Effector memory CD8-positive, alpha-beta T cell (primary cell): Measurements from ENCODE around the gene MRGPRX2.

Experiments
- ATAC-seq: fragments of 150-1000 bp; cut with Tn5 transposase; replicated peaks from 2 replicates; pipeline ENCODE4 v1.10.0; 2021; ENCODE audit warnings: mild to moderate bottlenecking, moderate library complexity
- DNase-seq, 3 experiments: peaks; one replicate each; pipeline ENCODE4 v3.0.0; 2021
- H3K27ac Mint-ChIP-seq, 2 donors: one replicate each; pipeline ENCODE4 v1.8.0; 2022; ENCODE audit warnings: mild to moderate bottlenecking in 2 of 2, mixed read lengths in 2 of 2, moderate library complexity in 2 of 2
- H3K27me3 Mint-ChIP-seq, 2 donors: one replicate each; pipeline ENCODE4 v1.8.0; 2022; ENCODE audit warnings: mixed read lengths in 2 of 2
- H3K36me3 Mint-ChIP-seq: one replicate; pipeline ENCODE4 v1.8.0; 2022; ENCODE audit warnings: mild to moderate bottlenecking, moderate library complexity, mixed read lengths; ENCODE audit not compliant: insufficient read depth
- H3K4me1 Mint-ChIP-seq, 2 donors: one replicate each; pipeline ENCODE4 v1.8.0; 2022; ENCODE audit warnings: low read depth in 2 of 2, mixed read lengths in 2 of 2
- H3K4me3 Mint-ChIP-seq, 2 donors: one replicate each; pipeline ENCODE4 v1.8.0; 2022; ENCODE audit warnings: mild to moderate bottlenecking in 2 of 2, mixed read lengths in 2 of 2, moderate library complexity in 2 of 2
- H3K9me3 Mint-ChIP-seq, 2 donors: one replicate each; pipeline ENCODE4 v1.8.0; 2022; ENCODE audit warnings: mixed read lengths in 2 of 2

The MRGPRX2 gene

DNA sequence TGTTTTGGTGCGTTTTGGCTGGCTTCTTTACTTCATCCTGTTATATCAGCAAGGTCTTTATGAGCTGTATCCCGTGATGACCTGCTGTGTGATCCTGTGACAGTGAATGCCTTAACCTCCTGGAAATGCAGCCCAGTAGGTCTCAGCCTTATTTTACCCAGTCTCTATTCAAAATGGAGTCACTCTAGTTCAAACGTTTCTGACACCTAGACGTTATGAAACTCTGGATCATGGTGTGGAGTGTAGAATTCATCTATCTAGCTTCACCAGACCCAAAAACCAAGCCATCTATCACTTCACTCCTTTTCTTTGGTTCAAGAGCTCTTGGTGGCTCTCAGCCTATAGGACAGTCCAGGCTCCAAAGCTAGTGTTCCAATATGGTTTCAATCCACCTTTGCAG, 28.3 kb upstream of the MRGPRX2 start:
- peaks cover 39 to 42% of the 10 kb centered on the region in 2 donors for H3K27me3 Mint-ChIP-seq
- H3K27ac Mint-ChIP-seq = no peak overlapping the region
- no peaks in the 10 kb centered on the region for H3K9me3 Mint-ChIP-seq
- H3K4me3 Mint-ChIP-seq = no peak overlapping the region
- ATAC-seq (no peak), DNase-seq (no peak)
- H3K4me1 Mint-ChIP-seq = peaks cover 0 to 2% of the 10 kb centered on the region in 2 donors
- no peaks in the 10 kb centered on the region for H3K36me3 Mint-ChIP-seq

DNA sequence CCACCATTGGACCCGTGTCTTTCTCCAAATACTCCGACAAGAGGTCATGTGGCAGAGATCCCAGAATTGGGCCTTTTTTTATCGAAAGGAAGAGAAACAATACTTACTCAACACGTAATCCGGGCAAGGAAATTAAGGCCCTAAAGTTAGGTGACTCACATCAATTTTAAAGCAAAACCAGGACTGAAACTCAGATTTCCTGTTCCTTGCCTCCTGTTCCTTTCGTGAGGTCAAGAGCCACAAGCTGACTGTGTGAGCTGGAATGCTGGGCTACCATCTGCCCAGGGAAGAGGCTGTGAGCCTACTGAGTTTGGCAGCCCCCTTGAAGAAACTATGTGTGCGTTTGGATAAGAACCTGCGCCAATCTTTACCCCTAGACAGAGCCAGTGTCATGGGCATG, 27.1 kb upstream of the MRGPRX2 start:
- ATAC-seq (no peak), DNase-seq (no peak)
- Mint-ChIP-seq H3K4me3 (no peak overlapping the region), H3K9me3 (no peaks in the 10 kb centered on the region), H3K27ac (no peak overlapping the region), H3K36me3 (no peaks in the 10 kb centered on the region), H3K27me3 (peaks cover 33 to 42% of the 10 kb centered on the region in 2 donors), H3K4me1 (no peaks in the 10 kb centered on the region)

DNA sequence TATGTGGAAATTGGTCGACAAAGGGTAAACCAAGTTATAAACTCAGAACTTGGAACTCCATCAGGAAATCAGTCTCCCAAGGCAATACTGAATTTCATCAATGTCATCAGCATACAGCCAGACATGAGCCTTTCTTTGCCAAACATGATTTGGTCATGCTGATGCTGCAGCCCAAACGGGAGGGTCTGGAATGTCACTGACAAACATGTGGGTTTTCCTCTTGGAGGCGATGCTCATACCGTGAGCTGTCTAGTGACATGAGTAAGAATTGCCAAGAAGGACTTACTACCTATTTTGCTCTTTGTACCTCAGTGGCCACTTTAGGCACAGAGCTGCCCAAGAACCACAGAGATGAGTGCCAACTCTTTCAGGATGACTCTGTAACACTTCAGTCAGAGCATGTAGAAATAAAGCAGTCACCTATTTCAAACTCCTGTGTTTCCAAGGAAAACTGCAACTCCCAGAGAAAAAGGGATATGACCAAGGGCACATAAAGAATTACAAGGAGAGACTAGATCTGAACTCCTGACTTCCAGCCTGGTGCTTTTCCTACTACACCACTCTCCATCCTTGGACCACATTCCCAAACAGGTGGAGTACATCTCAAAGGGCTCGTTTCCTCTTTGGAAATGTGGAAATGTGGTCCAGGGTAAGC, 24.3 kb upstream of the MRGPRX2 start:
- no peak for DNase-seq
- Mint-ChIP-seq H3K4me3 (no peak overlapping the region), H3K4me1 (no peaks in the 10 kb centered on the region), H3K9me3 (no peaks in the 10 kb centered on the region), H3K27ac (no peak overlapping the region), H3K27me3 (peaks cover 18 to 23% of the 10 kb centered on the region in 2 donors), H3K36me3 (peaks cover 2% of the 10 kb centered on the region)
- no peak for ATAC-seq

DNA sequence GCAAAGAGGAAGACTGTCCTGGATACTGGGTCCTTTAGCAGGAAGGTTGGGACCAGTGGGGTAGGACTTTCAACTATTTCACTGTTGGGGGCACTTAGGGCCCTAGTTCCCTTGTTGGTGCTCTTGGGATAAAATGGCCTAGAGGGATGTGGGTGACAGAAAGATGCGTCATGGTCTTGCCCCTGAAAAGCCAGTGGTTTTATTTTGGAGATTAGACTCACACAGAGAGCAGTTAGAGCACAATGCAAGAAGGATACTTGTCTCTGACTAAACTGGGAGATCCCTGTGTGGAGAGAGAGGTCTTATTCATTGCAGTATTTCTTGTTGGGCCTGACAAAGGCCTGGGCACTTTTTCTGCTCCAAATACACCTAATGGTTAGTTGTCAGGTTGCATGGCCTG, 22.6 kb upstream of the MRGPRX2 start:
- ATAC-seq (no peak), DNase-seq (no peak)
- H3K9me3 Mint-ChIP-seq = no peaks in the 10 kb centered on the region
- H3K27me3 Mint-ChIP-seq = peaks cover 18 to 21% of the 10 kb centered on the region in 2 donors
- H3K4me1 Mint-ChIP-seq = no peaks in the 10 kb centered on the region
- peaks cover 2% of the 10 kb centered on the region for H3K36me3 Mint-ChIP-seq
- H3K27ac Mint-ChIP-seq = no peak overlapping the region
- no peak overlapping the region for H3K4me3 Mint-ChIP-seq

DNA sequence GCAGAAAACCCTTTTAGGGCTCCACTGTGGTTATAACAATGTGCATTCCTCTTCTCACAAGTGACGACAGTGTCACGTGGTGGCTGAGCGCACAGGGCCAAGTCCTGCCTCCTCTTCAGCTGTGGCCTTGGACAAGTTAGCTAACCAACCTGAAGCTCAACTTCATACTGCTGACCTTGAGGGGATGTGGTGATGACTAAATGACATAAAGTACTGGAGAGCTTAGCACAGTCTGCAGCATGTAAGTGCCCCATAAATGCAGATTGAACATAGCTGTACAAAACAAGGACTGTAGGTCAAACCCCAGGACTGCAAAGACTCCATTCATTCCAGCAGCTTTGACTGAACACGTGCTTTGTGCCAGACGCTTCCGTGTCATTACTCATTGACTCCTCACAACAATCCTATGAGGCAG, 20.1 kb upstream of the MRGPRX2 start:
- H3K4me1 Mint-ChIP-seq = peaks cover 0 to 3% of the 10 kb centered on the region in 2 donors
- H3K4me3 Mint-ChIP-seq = no peak overlapping the region
- peaks cover 2% of the 10 kb centered on the region for H3K36me3 Mint-ChIP-seq
- no peak for DNase-seq
- peaks cover 7 to 9% of the 10 kb centered on the region in 2 donors for H3K27me3 Mint-ChIP-seq
- no peak for ATAC-seq
- H3K9me3 Mint-ChIP-seq = no peaks in the 10 kb centered on the region
- H3K27ac Mint-ChIP-seq = no peak overlapping the region

DNA sequence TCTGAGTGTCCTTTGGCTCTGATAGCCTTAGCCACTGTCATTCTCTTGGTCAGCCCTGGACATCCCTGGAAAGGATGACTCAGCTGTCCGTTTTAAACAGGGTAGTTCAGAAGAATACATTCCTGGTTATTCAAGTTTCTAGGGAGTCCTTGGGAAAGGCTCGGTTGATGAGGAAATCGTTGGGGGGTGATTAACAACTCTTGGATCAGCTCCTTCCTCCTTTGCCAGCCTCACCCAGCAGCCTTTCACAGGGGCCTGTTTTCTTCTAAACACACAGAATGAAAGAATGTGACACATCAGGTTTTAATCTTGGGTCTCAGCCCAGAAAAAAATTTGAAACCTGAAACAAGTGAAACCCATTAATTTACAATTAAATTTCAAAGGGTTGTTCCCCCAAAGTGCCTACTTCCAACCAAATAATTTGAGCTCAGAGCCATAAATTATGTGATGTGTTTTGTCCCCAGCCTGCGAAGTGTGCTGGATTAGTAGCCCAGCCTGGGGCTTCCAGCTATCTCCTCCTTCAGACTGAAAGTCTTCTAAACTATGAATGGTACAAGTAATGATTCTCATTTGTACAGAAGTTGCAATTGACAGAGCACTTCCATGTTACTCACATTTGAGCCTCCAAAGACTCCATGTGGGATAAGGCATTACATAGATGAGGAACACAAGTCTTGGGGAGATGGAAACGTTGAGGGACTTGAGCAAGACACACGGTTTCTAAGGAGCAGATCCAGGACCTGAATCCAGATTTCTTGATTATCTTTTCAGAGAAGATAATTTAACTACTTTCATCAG, 19.3 kb upstream of the MRGPRX2 start:
- DNase-seq = no peak
- Mint-ChIP-seq H3K9me3 (no peaks in the 10 kb centered on the region), H3K27ac (no peak overlapping the region), H3K36me3 (peaks cover 2% of the 10 kb centered on the region), H3K27me3 (peaks cover 7 to 9% of the 10 kb centered on the region in 2 donors), H3K4me1 (peaks cover 0 to 3% of the 10 kb centered on the region in 2 donors), H3K4me3 (no peak overlapping the region)
- ATAC-seq = no peak

DNA sequence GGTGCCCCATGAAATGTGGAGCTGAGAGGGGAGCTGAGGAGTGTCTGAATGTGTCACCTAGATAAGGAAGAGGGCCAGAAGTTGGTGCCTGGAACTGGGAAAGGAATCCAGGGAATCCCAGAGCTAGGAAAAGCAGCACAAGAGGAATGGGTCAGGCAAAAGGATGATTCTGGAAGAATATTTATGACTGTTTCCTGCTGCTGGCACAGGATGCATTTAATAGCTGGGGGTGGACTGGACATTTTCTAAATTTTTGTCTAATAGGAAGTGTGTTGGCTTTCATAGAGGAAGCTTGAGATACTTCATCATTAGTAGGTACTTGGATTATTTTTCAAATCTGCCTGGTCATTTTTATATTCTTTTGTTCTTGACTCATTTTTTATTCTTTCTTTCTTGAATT, 17.4 kb upstream of the MRGPRX2 start:
- ATAC-seq (no peak), DNase-seq (no peak)
- H3K4me3 Mint-ChIP-seq = no peak overlapping the region
- peaks cover 7 to 16% of the 10 kb centered on the region in 2 donors for H3K27me3 Mint-ChIP-seq
- H3K4me1 Mint-ChIP-seq = peaks cover 0 to 3% of the 10 kb centered on the region in 2 donors
- H3K36me3 Mint-ChIP-seq = peaks cover 2% of the 10 kb centered on the region
- H3K27ac Mint-ChIP-seq = no peak overlapping the region
- H3K9me3 Mint-ChIP-seq = no peaks in the 10 kb centered on the region

DNA sequence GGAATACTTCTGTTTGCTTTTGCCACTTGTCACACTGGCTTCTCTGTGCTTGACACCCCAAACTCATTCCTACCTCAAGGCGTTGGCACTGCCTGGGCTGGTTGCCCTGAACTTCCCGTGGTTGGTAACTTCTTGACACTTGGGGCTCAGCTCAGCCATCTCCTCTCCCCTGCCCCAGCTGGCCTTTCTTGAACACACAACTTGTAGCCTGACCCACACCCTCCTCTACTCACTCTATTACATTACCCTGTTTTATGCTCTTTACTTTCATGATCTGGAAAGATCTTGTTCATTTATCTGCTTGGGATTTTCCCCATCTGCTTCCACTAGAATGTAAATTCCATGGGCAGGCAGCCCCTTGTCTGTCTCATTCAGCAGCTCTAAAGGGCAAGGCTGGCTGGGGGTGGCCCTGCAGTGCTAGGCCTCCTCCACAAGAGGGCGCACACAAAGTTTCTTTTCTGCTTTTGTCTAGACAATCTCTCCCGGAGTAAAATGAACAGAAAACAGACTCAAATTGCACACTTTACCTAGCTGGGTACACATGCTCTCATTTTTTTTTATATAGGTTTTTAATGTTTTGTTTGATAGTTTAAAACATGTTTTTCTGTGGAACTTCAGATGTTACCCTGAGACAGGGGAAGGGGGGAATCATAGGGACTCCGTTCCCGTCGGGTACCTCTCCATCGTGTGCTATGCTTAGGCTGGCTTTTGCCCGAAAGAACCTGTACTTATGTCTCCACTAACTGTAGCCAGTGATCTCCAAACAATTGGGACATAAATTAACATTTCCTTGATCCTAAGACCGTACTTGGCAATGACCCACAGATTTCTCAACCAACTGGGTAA, 16.4 kb upstream of the MRGPRX2 start:
- DNase-seq = peak; percentile 58 to 71 (median 66)
- Mint-ChIP-seq H3K4me3 (no peak overlapping the region), H3K27ac (no peak overlapping the region), H3K27me3 (peaks cover 7 to 16% of the 10 kb centered on the region in 2 donors), H3K9me3 (no peaks in the 10 kb centered on the region), H3K4me1 (peaks cover 0 to 5% of the 10 kb centered on the region in 2 donors), H3K36me3 (peaks cover under 1% of the 10 kb centered on the region)
- peak; percentile 77 for ATAC-seq

DNA sequence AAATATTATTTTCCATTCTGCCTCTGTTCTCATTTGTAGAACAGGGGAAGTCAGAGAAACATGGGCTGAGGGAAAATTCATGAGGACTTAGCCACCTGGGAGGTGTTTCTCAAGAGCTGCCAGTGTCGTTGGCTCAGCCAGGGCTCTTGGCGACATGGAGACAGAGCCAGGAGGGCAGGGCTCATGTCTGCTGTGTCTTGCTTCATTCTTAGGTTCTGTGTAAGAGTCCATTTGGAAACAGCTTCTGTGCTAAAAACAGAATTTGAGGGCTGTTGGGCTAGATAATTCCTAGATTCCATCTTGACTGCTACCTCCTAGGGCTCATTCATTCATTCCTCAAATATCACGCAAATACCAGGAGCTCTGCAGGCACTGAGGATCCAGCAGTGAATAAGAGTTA, 15.1 kb upstream of the MRGPRX2 start:
- no peak for ATAC-seq
- H3K27me3 Mint-ChIP-seq = peaks cover 7 to 16% of the 10 kb centered on the region in 2 donors
- no peak overlapping the region for H3K4me3 Mint-ChIP-seq
- no peaks in the 10 kb centered on the region for H3K36me3 Mint-ChIP-seq
- peaks cover 5 to 11% of the 10 kb centered on the region in 2 donors for H3K4me1 Mint-ChIP-seq
- DNase-seq = no peak
- no peak overlapping the region for H3K27ac Mint-ChIP-seq
- H3K9me3 Mint-ChIP-seq = no peaks in the 10 kb centered on the region

DNA sequence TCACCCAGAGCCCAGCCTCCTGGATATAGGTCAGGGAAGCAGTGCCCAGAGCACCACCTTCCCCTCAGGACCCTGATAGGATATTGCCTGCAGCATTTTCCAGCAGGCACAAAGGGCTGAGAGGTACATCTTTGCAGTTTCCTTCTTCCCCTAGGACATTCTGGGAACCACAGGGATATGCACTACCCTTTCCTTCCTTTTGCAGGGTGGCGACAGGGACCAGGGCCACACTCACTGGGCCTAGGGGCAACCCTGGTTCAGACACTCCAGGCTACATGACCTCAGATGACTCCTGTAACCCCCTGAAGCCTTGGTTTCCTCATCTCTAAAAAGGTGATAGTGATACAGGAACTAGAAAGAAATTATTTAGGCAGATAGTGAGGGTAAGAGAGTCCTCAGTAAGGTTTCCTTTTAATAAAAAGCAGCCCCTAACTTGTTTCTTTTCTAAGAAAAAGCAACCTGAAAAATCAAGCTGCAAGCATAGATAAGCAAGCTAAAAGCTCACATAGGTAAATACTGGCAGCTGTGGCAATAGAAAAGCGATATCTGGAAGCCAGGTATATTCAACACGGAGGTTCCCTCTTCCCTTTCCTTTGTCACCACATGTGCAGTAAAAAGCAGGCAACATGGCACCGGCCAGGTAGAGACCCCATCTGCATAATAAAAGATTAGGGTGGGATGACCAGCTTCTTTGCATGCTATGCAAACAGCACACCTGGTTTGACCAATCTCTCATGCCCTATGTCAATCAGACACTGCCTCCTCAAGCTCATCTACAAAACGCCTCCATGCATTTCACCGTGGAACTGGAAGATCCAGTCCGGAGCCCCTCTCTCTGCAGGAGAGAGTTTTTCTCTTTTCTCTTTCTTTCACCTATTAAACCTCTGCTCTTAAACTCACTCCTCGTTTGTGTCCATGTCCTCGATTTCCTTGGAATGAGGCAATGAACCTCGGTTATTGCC, 13.2 kb upstream of the MRGPRX2 start:
- Mint-ChIP-seq H3K27ac (no peak overlapping the region), H3K4me3 (no peak overlapping the region)

DNA sequence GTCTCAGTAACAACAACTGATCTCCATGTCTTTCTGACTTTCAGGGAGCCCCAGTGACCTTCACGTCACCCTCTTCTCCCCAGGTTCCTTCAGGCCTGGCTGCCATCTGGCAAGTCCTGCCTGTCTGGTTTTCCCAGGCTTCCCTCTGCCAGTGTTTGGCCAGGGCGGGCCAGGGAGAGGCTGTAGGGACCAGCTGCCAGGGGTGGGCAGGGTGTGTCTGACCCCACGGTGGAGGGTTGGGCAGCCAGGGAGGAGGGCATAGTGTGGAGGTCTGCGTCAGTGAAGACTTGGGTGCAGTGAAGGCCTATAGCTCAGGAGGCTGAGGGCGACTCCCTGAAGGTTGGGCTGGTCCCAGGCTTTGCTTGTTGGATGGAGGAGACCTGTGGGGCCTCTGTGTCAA, 11.9 kb upstream of the MRGPRX2 start:
- Mint-ChIP-seq H3K4me1 (peaks cover 5 to 11% of the 10 kb centered on the region in 2 donors), H3K27me3 (peaks cover 6 to 17% of the 10 kb centered on the region in 2 donors), H3K36me3 (no peaks in the 10 kb centered on the region), H3K9me3 (peaks cover 0 to 2% of the 10 kb centered on the region in 2 donors), H3K27ac (no peak overlapping the region), H3K4me3 (no peak overlapping the region)
- DNase-seq = no peak
- ATAC-seq = no peak

More for the DNA sequence above, 13.2 kb upstream of the MRGPRX2 start:
- H3K27me3 Mint-ChIP-seq = peaks cover 7 to 17% of the 10 kb centered on the region in 2 donors
- no peak for ATAC-seq
- no peaks in the 10 kb centered on the region for H3K36me3 Mint-ChIP-seq
- DNase-seq = no peak
- H3K9me3 Mint-ChIP-seq = peaks cover 0 to 2% of the 10 kb centered on the region in 2 donors
- H3K4me1 Mint-ChIP-seq = peaks cover 5 to 11% of the 10 kb centered on the region in 2 donors

DNA sequence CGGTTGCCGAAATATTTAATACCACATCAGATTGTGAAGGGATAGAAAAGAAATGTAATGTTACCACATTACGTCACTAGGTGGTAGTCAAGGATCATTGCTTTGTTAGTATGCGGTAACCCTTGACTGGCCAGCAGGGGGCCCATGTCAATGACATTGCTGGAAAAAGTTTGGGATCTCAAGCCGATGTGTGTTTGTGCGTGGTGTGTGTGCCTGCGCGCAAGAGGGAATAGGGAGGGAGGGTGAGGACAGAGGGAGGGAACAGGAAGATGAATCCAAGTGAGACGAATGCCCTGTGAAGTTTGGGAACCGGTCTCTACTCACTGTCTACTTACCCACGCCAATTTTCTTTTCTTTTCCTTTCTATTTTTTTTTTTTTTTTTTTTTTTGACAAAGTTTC, 10.7 kb upstream of the MRGPRX2 start:
- Mint-ChIP-seq H3K9me3 (peaks cover 0 to 2% of the 10 kb centered on the region in 2 donors), H3K27me3 (peaks cover 6 to 17% of the 10 kb centered on the region in 2 donors), H3K27ac (peak overlapping the region in 1 of 2 donors; percentile 27), H3K4me1 (peaks cover 5 to 7% of the 10 kb centered on the region in 2 donors), H3K36me3 (no peaks in the 10 kb centered on the region), H3K4me3 (peak overlapping the region; percentile 21 to 49)
- ATAC-seq (peak; percentile 98), DNase-seq (peak; percentile 23 to 34 (median 29))
